H9 (cell line): ENCODE measurements around the gene COMT. TPM values are rescaled to one million over a fixed set of nuclear protein-coding genes. Genes with fewer than 3 reads are reported as not detected.

Experiments used
- DNase-seq: peaks from one replicate; pipeline ENCODE4 v3.0.0-alpha.2; 2017
- H2AFZ ChIP-seq: one replicate; pipeline ENCODE4 v1.6.1; 2013; ENCODE audit warnings: mild to moderate bottlenecking, low read length, control low read depth, moderate library complexity
- H2AK5ac ChIP-seq: 2 replicates; pipeline ENCODE4 v1.6.1; 2013; ENCODE audit warnings: low read length, control low read depth, mixed read lengths; ENCODE audit not compliant: insufficient read length
- H2BK120ac ChIP-seq: one replicate; pipeline ENCODE4 v1.6.1; 2013; ENCODE audit warnings: low read depth, mild to moderate bottlenecking, low read length, control low read depth, inconsistent platforms; ENCODE audit not compliant: poor library complexity, severe bottlenecking
- H2BK12ac ChIP-seq: 2 replicates; pipeline ENCODE4 v1.6.1; 2013; ENCODE audit warnings: low read length, control low read depth, mixed read lengths, low read depth; ENCODE audit not compliant: insufficient read length
- H2BK15ac ChIP-seq: 2 replicates; pipeline ENCODE4 v1.6.1; 2013; ENCODE audit warnings: low read depth, low read length, control low read depth
- H2BK20ac ChIP-seq: one replicate; pipeline ENCODE4 v1.6.1; 2013; ENCODE audit warnings: low read depth, mild to moderate bottlenecking, low read length, control low read depth, inconsistent platforms; ENCODE audit not compliant: poor library complexity, severe bottlenecking
- H2BK5ac ChIP-seq: 2 replicates; pipeline ENCODE4 v1.6.1; 2013; ENCODE audit warnings: low read length, control low read depth, mixed read lengths; ENCODE audit not compliant: insufficient read length
- H3K14ac ChIP-seq: 2 replicates; pipeline ENCODE4 v1.6.1; 2013; ENCODE audit warnings: low read length, control low read depth; ENCODE audit not compliant: insufficient read depth
- H3K18ac ChIP-seq: 2 replicates; pipeline ENCODE4 v1.6.1; 2013; ENCODE audit warnings: low read depth, mild to moderate bottlenecking, mixed read lengths, low read length, control low read depth; ENCODE audit not compliant: insufficient read length
- H3K23ac ChIP-seq: 2 replicates; pipeline ENCODE4 v1.6.1; 2013; ENCODE audit warnings: low read length, control low read depth, mixed read lengths, low read depth; ENCODE audit not compliant: insufficient read length
- H3K23me2 ChIP-seq: 2 replicates; pipeline ENCODE4 v1.6.1; 2013; ENCODE audit warnings: low read depth, mild to moderate bottlenecking, mixed read lengths, low read length, control low read depth; ENCODE audit not compliant: insufficient read length, poor library complexity, severe bottlenecking
- H3K27ac ChIP-seq: 2 replicates; pipeline ENCODE4 v1.5.1; 2013; ENCODE audit warnings: low read length, control low read depth, mixed read lengths, low read depth; ENCODE audit not compliant: insufficient read length
- H3K27me3 ChIP-seq: 2 replicates; pipeline ENCODE4 v1.6.1; 2013; ENCODE audit warnings: low read length, control low read depth, inconsistent platforms; ENCODE audit not compliant: insufficient read depth
- H3K4ac ChIP-seq: 2 replicates; pipeline ENCODE4 v1.6.1; 2013; ENCODE audit warnings: low read depth, mild to moderate bottlenecking, control low read depth, inconsistent platforms, low read length, moderate library complexity
- H3K4me1 ChIP-seq: 2 replicates; pipeline ENCODE4 v1.6.1; 2013; ENCODE audit warnings: low read length, control low read depth, inconsistent platforms; ENCODE audit not compliant: insufficient read depth
- H3K4me2 ChIP-seq: 2 replicates; pipeline ENCODE4 v1.6.1; 2013; ENCODE audit warnings: low read length, control low read depth, mixed read lengths; ENCODE audit not compliant: insufficient read length, insufficient read depth
- H3K56ac ChIP-seq: 2 replicates; pipeline ENCODE4 v1.6.1; 2013; ENCODE audit warnings: low read depth, mild to moderate bottlenecking, mixed read lengths, low read length, control low read depth; ENCODE audit not compliant: insufficient read length
- H3K79me1 ChIP-seq: 2 replicates; pipeline ENCODE4 v1.6.1; 2013; ENCODE audit warnings: low read depth, mild to moderate bottlenecking, moderate library complexity, low read length, control low read depth, inconsistent platforms; ENCODE audit not compliant: insufficient read depth, poor library complexity, severe bottlenecking
- H3K79me2 ChIP-seq: 2 replicates; pipeline ENCODE4 v1.6.1; 2013; ENCODE audit warnings: low read length, control low read depth, inconsistent platforms; ENCODE audit not compliant: insufficient read depth
- H3K9ac ChIP-seq: 2 replicates; pipeline ENCODE4 v1.6.1; 2013; ENCODE audit warnings: low read length, control low read depth, mixed read lengths; ENCODE audit not compliant: insufficient read length; ENCODE audit errors: extremely low read depth
- H3K9me3 ChIP-seq: one replicate; pipeline ENCODE4 v1.6.1; 2013; ENCODE audit warnings: low read depth, low read length, inconsistent platforms; ENCODE audit not compliant: control insufficient read depth
- H3T11ph ChIP-seq: one replicate; pipeline ENCODE4 v1.6.1; 2013; ENCODE audit warnings: mild to moderate bottlenecking, low read length, control low read depth, inconsistent platforms
- H4K20me1 ChIP-seq: one replicate; pipeline ENCODE4 v1.6.1; 2013; ENCODE audit not compliant: control insufficient read depth, insufficient read length, insufficient read depth
- H4K5ac ChIP-seq: 2 replicates; pipeline ENCODE4 v1.6.1; 2013; ENCODE audit warnings: low read depth, mild to moderate bottlenecking, mixed read lengths, low read length, control low read depth; ENCODE audit not compliant: insufficient read length
- H4K8ac ChIP-seq: replicated peaks from 2 replicates; pipeline ENCODE4 v1.6.1; 2013; ENCODE audit warnings: low read length, control low read depth, mixed read lengths, low read depth; ENCODE audit not compliant: insufficient read length
- H4K91ac ChIP-seq: 2 replicates; pipeline ENCODE4 v1.6.1; 2013; ENCODE audit warnings: low read depth, mild to moderate bottlenecking, moderate library complexity, mixed read lengths, low read length, control low read depth; ENCODE audit not compliant: insufficient read length
- H3K27ac Mint-ChIP-seq, 3 experiments: 2 replicates in 2 of 3; 3 replicates in 1 of 3; pipeline ENCODE4 v1.8.0; 2020 to 2021; ENCODE audit warnings: mixed read lengths in 3 of 3, mild to moderate bottlenecking in 1 of 3, moderate library complexity in 1 of 3
- H3K27me3 Mint-ChIP-seq: 2 replicates; pipeline ENCODE4 v1.8.0; 2021; ENCODE audit warnings: low read depth, mild to moderate bottlenecking, moderate library complexity, mixed read lengths
- H3K36me3 Mint-ChIP-seq, 3 experiments: 2 replicates in 2 of 3; 3 replicates in 1 of 3; pipeline ENCODE4 v1.8.0; 2020 to 2021; ENCODE audit warnings: low read depth in 3 of 3, mixed read lengths in 3 of 3; ENCODE audit not compliant: insufficient read depth in 1 of 3
- H3K4me1 Mint-ChIP-seq, 2 experiments: 2 replicates each; pipeline ENCODE4 v1.8.0; 2020; ENCODE audit warnings: mixed read lengths in 2 of 2
- H3K4me3 Mint-ChIP-seq, 2 experiments: 2 replicates in 1 of 2; 3 replicates in 1 of 2; pipeline ENCODE4 v1.8.0; 2020 to 2021; ENCODE audit warnings: mild to moderate bottlenecking in 2 of 2, mixed read lengths in 2 of 2, moderate library complexity in 1 of 2
- H3K9me3 Mint-ChIP-seq, 2 experiments: 2 replicates in 1 of 2; 3 replicates in 1 of 2; pipeline ENCODE4 v1.8.0; 2020; ENCODE audit warnings: mild to moderate bottlenecking in 2 of 2, mixed read lengths in 2 of 2, moderate library complexity in 1 of 2
- WGBS: extraction: QIAGEN DNeasy Blood & Tissue Kit; methylation state at CpG from one replicate; pipeline ENCODE4 v1.1.7; 2013; ENCODE audit warnings: missing lambda C conversion rate, low lambda C conversion rate, mixed read lengths; ENCODE audit not compliant: insufficient read length; ENCODE audit errors: extremely low coverage; 5-methylcytosine and 5-hydroxymethylcytosine counted together
- total RNA-seq: library from RNA; stranded (reverse); gene quantifications from 2 replicates; pipeline ENCODE4 v1.2.1, GENCODE V29; 2021
- TF ChIP-seq, protein P1 (sequence below): fragments of 200-600 bp; sonication (generic); conservative IDR thresholded peaks from 3 replicates; pipeline ENCODE4 v1.8.0; 2021; ENCODE audit warnings: antibody characterized with exemption, mild to moderate bottlenecking

The COMT gene
- total RNA-seq, 1 experiment from 2014 or later: 42.2 TPM

DNA sequence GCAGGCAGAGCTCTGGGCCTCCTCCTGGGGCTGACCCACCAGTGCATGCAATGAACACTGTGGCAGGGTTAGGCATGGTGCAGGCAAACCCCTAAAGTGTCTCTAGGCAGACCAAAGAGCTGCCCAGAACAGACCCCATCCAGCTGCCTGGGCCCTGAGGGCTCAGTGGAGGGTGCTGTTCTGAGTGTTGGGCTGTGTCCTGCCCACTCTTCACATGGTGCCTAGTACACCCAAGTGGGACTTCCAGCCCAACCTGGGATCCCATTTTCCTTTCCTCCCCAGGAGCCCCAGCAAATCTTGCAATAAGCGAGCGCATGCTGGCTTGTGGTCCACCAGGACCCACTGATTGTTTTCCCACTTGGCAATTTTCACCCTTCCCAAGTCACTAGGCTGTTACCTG, 48.6 kb downstream of the COMT start:
- Mint-ChIP-seq H3K27ac (no peak overlapping the region), H3K4me1 (peaks cover 2 to 19% of the 10 kb centered on the region in 2 experiments; a peak in 3 of 4 replicates), H3K4me3 (no peak overlapping the region), H3K36me3 (no peaks in the 10 kb centered on the region; a peak in 1 of 7 replicates), H3K27me3 (no peaks in the 10 kb centered on the region), H3K9me3 (no peaks in the 10 kb centered on the region; a peak in 1 of 5 replicates)
- TF ChIP-seq, protein P1, sequence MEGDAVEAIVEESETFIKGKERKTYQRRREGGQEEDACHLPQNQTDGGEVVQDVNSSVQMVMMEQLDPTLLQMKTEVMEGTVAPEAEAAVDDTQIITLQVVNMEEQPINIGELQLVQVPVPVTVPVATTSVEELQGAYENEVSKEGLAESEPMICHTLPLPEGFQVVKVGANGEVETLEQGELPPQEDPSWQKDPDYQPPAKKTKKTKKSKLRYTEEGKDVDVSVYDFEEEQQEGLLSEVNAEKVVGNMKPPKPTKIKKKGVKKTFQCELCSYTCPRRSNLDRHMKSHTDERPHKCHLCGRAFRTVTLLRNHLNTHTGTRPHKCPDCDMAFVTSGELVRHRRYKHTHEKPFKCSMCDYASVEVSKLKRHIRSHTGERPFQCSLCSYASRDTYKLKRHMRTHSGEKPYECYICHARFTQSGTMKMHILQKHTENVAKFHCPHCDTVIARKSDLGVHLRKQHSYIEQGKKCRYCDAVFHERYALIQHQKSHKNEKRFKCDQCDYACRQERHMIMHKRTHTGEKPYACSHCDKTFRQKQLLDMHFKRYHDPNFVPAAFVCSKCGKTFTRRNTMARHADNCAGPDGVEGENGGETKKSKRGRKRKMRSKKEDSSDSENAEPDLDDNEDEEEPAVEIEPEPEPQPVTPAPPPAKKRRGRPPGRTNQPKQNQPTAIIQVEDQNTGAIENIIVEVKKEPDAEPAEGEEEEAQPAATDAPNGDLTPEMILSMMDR: no peak
- Histone ChIP-seq H2AK5ac (no peak overlapping the region), H2BK120ac (no peak overlapping the region), H4K8ac (no peak overlapping the region), H3K27ac (no peak overlapping the region), H3K27me3 (no peaks in the 10 kb centered on the region), H2BK20ac (no peak overlapping the region), H3K56ac (no peak overlapping the region), H2AFZ (no peak overlapping the region), H3K23ac (no peak overlapping the region), H3K79me1 (peaks cover under 1% of the 10 kb centered on the region), H3K23me2 (no peaks in the 10 kb centered on the region), H3K4ac (no peak overlapping the region), H2BK12ac (no peak overlapping the region), H3K4me2 (no peak overlapping the region), H3K9me3 (no peaks in the 10 kb centered on the region), H3T11ph (no peak overlapping the region), H2BK15ac (no peak overlapping the region), H3K18ac (no peak overlapping the region), H4K91ac (no peak overlapping the region), H4K5ac (no peak overlapping the region), H3K4me1 (no peaks in the 10 kb centered on the region; the same call in 1 of the 2 replicates), H3K9ac (no peak overlapping the region), H3K79me2 (no peaks in the 10 kb centered on the region), H4K20me1 (peaks cover 3% of the 10 kb centered on the region), H2BK5ac (no peak overlapping the region), H3K14ac (0 out of 2 replicates have a peak overlapping the region, but pooled peaks have one; percentile 21)
- no CpG with 5 or more reads among the region's 2 CpGs for WGBS
- no peak for DNase-seq
